ACHN (cell line): ENCODE results near the gene GKN2.
"Not testable (repeated sequence)": the region's sequence is repeated elsewhere in the genome, so short reads cannot be mapped to it uniquely, and the experiment has no call there.

Source experiments
- DNase-seq: peaks from one replicate; pipeline ENCODE4 v3.0.0-alpha.2; 2015
- in situ Hi-C: cut with HindIII; loops from 2 replicates; pipeline ENCODE4 v1.10.0; 2017; ENCODE audit warnings: low sequenced_read_pairs, low pct_ligation_motif_present, low pct_unique_long_range_greater_than_20kb

The GKN2 gene

GRCh38 chr2:68969736-68970490 lies 17.2 kb upstream of the GKN2 start:
- in situ Hi-C loops, result no loop called here
- no peak for DNase-seq

GRCh38 chr2:68968221-68968620 lies 15.5 kb upstream of the GKN2 start:
- in situ Hi-C loops, result no loop called here

GRCh38 chr2:68964282-68964681 lies 11.6 kb upstream of the GKN2 start:
- no peak for DNase-seq
- in situ Hi-C loops, result no loop called here

More at GRCh38 chr2:68968221-68968620, 15.5 kb upstream of the GKN2 start:
- DNase-seq, result no peak

- in situ Hi-C loops, result no loop called here
- DNase-seq, result no peak
These were observed 8.7 kb upstream of the GKN2 start for GRCh38 chr2:68961380-68961779.

- DNase-seq, result no peak
- in situ Hi-C loops, result no loop called here
These were observed 6.3 kb upstream of the GKN2 start for GRCh38 chr2:68959001-68959400.

- in situ Hi-C loops, DNase-seq: not testable (repeated sequence)
These were observed 2.7 kb upstream of the GKN2 start for GRCh38 chr2:68955432-68955831.

GRCh38 chr2:68951899-68952298 lies 794 bp downstream of the GKN2 start:
- no peak for DNase-seq
- in situ Hi-C loops, result no loop called here

GRCh38 chr2:68948710-68949109 lies 4.0 kb downstream of the GKN2 start:
- no peak for DNase-seq
- in situ Hi-C loops, result no loop called here

- DNase-seq, result no peak
These were observed 6.6 kb downstream of the GKN2 start for GRCh38 chr2:68946117-68946516.

GRCh38 chr2:68943581-68944568 lies 8.8 kb downstream of the GKN2 start:
- DNase-seq, result peak; percentile 80
- in situ Hi-C loops, result no loop called here

More at GRCh38 chr2:68946117-68946516, 6.6 kb downstream of the GKN2 start:
- in situ Hi-C loops, result no loop called here

- no peak for DNase-seq
- in situ Hi-C loops, result no loop called here
These were observed 9.9 kb downstream of the GKN2 start for GRCh38 chr2:68942827-68943226.

- DNase-seq, result no peak
- in situ Hi-C loops, result no loop called here
These were observed 12.3 kb downstream of the GKN2 start for GRCh38 chr2:68940369-68940768.

- DNase-seq, result no peak
- in situ Hi-C loops, result no loop called here
These were observed 12.7 kb downstream of the GKN2 start for GRCh38 chr2:68939962-68940361.

GRCh38 chr2:68938938-68939337 lies 13.8 kb downstream of the GKN2 start:
- in situ Hi-C loops, result no loop called here

GRCh38 chr2:68937346-68938055 lies 15.2 kb downstream of the GKN2 start:
- in situ Hi-C loops, result no loop called here
- DNase-seq, result no peak

More at GRCh38 chr2:68938938-68939337, 13.8 kb downstream of the GKN2 start:
- no peak for DNase-seq

GRCh38 chr2:68936889-68937288 lies 15.8 kb downstream of the GKN2 start:
- in situ Hi-C loops, result no loop called here
- no peak for DNase-seq

- DNase-seq, result peak; percentile 11
- in situ Hi-C loops, result no loop called here
These were observed 16.3 kb downstream of the GKN2 start for GRCh38 chr2:68936427-68936826.

GRCh38 chr2:68935471-68935870 lies 17.2 kb downstream of the GKN2 start:
- DNase-seq, result no peak
- in situ Hi-C loops, result no loop called here

- in situ Hi-C loops, result no loop called here
- DNase-seq, result no peak
These were observed 18.7 kb downstream of the GKN2 start for GRCh38 chr2:68934021-68934420.
